OCI-LY1 (cell line): ENCODE data around the gene RPN2.

Experiments used
- EZH2 ChIP-seq: fragments of 200-600 bp; sonication (generic), shearing (Covaris generic); IDR thresholded peaks from 2 replicates; pipeline ENCODE4 v1.8.0; 2017; ENCODE audit warnings: borderline replicate concordance, mixed run types, mild to moderate bottlenecking, antibody characterized with exemption, low read length, moderate library complexity, mixed read lengths
- TF ChIP-seq, protein P1 (sequence below): fragments of 200-600 bp; sonication (generic), shearing (Covaris generic); IDR thresholded peaks from 2 replicates; pipeline ENCODE4 v1.5.1; 2017; ENCODE audit warnings: mild to moderate bottlenecking, antibody characterized with exemption, low read length, moderate library complexity, mixed read lengths

DNA sequence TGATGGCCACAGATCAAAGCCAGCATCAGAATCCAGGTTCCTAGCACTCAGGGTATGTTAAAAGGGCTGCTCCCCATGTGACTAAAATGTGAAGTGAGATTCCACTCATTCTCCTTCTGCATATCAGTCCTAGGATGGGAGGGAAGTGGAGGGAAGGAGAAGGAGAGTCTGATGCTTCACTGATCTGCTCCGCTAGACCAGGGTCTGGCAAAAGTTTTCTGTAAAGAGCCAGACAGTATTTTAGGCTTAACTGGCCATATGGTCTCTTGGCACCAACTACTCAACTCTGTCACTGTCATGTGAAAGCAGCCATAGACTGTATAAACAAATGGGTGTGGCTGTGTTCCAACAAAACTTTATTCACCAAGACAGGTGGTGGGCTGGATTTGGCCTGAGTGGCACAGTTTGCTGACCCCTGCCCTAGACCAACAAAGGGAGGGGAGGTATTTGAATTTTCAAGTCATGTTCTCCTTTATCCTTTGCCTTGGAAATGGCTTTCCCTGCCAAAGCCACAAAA is 59.9 kb downstream of the RPN2 start:
- TF ChIP-seq, protein P1, sequence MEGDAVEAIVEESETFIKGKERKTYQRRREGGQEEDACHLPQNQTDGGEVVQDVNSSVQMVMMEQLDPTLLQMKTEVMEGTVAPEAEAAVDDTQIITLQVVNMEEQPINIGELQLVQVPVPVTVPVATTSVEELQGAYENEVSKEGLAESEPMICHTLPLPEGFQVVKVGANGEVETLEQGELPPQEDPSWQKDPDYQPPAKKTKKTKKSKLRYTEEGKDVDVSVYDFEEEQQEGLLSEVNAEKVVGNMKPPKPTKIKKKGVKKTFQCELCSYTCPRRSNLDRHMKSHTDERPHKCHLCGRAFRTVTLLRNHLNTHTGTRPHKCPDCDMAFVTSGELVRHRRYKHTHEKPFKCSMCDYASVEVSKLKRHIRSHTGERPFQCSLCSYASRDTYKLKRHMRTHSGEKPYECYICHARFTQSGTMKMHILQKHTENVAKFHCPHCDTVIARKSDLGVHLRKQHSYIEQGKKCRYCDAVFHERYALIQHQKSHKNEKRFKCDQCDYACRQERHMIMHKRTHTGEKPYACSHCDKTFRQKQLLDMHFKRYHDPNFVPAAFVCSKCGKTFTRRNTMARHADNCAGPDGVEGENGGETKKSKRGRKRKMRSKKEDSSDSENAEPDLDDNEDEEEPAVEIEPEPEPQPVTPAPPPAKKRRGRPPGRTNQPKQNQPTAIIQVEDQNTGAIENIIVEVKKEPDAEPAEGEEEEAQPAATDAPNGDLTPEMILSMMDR, result no peak
- no peak for TF ChIP-seq EZH2
